ENCODE measurements around the gene CORO2B. TPM values are rescaled to one million over a fixed set of nuclear protein-coding genes. Genes with fewer than 3 reads are reported as not detected.

The CORO2B gene
- total and polyA plus RNA-seq, 9 donors = 7.5 to 61.0 (median 18.0) TPM

GRCh38 chr15:68640791-68641331 lies 62.1 kb downstream of the CORO2B start:
- Histone ChIP-seq H3K27me3 (no peaks in the 10 kb centered on the region), H3K9me3 (no peaks in the 10 kb centered on the region), H3K27ac (peak overlapping the region; percentile 74 to 86), H3K4me1 (ENCODE audit: insufficient read depth) (peaks cover 46% of the 10 kb centered on the region), H3K36me3 (no peaks in the 10 kb centered on the region), H3K4me3 (no peak overlapping the region)
- intact Hi-C loops (cut with DNase I) = no loop called here
- 8 to 25% (median 9%) methylated on average over 8 of the region's 8 CpGs for WGBS, 3 donors
- peak; percentile 81 to 86 (median 83) for DNase-seq
- no peak for TF ChIP-seq CTCF (IDR thresholded peaks at IDR 0.05)
- TF ChIP-seq EP300 (IDR thresholded peaks at IDR 0.05) = no peak
- TF ChIP-seq POLR2A (IDR thresholded peaks at IDR 0.05) = no peak

- H3K4me1 ChIP-seq (ENCODE audit: insufficient read depth) = peaks cover 44% of the 10 kb centered on the region
- peak overlapping the region; percentile 74 to 86 for H3K27ac ChIP-seq
- TF ChIP-seq CTCF (IDR thresholded peaks at IDR 0.05) (no peak), POLR2A (IDR thresholded peaks at IDR 0.05) (no peak)
- 61 to 78% (median 70%) methylated on average over 7 of the region's 7 CpGs for whole genome bisulfite sequencing, 3 donors
- H3K36me3 ChIP-seq = no peaks in the 10 kb centered on the region
- H3K27me3 ChIP-seq = no peaks in the 10 kb centered on the region
- no peaks in the 10 kb centered on the region for H3K9me3 ChIP-seq
- peak in 2 of 5 donors; percentile 51 to 52 for DNase-seq
- H3K4me3 ChIP-seq = no peak overlapping the region
- intact Hi-C loops (cut with DNase I) = no loop called here
Measured at GRCh38 chr15:68641376-68641775, 62.6 kb downstream of the CORO2B start.

- Histone ChIP-seq H3K27ac (peak overlapping the region in 1 of 2 donors; percentile 86), H3K4me1 (ENCODE audit: insufficient read depth) (peaks cover 35% of the 10 kb centered on the region), H3K36me3 (no peaks in the 10 kb centered on the region), H3K4me3 (no peak overlapping the region), H3K9me3 (no peaks in the 10 kb centered on the region), H3K27me3 (no peaks in the 10 kb centered on the region)
- TF ChIP-seq EP300 (IDR thresholded peaks at IDR 0.05) (no peak), CTCF (IDR thresholded peaks at IDR 0.05) (no peak), POLR2A (IDR thresholded peaks at IDR 0.05) (no peak)
- intact Hi-C loops (cut with DNase I) = no loop called here
- WGBS, 3 donors = 82 to 96% (median 83%) methylated on average over 5 of the region's 5 CpGs
- DNase-seq = peak in 2 of 5 donors; percentile 28 to 38
Measured at GRCh38 chr15:68642491-68642845, 63.7 kb downstream of the CORO2B start.

- intact Hi-C loops (cut with DNase I) = no loop called here
- WGBS, 3 donors = 93 to 96% (median 94%) methylated on average over 5 of the region's 5 CpGs
- no peak overlapping the region for H3K4me3 ChIP-seq
- peaks cover 31% of the 10 kb centered on the region for H3K4me1 ChIP-seq (ENCODE audit: insufficient read depth)
- DNase-seq = peak in 2 of 5 donors; percentile 24 to 25
- H3K36me3 ChIP-seq = no peaks in the 10 kb centered on the region
- no peaks in the 10 kb centered on the region for H3K9me3 ChIP-seq
- H3K27me3 ChIP-seq = no peaks in the 10 kb centered on the region
- H3K27ac ChIP-seq = peak overlapping the region in 1 of 2 donors; percentile 86
- no peak for TF ChIP-seq CTCF (IDR thresholded peaks at IDR 0.05)
- TF ChIP-seq EP300 (IDR thresholded peaks at IDR 0.05) = no peak
- TF ChIP-seq POLR2A (IDR thresholded peaks at IDR 0.05) = no peak
Measured at GRCh38 chr15:68643216-68643830, 64.5 kb downstream of the CORO2B start.

Data from ovary (tissue), 9 donors.